Liver (tissue), 9 donors: ENCODE data around the gene SBK1. TPM values are rescaled to one million over a fixed set of nuclear protein-coding genes. Genes with fewer than 3 reads are reported as not detected.

Experiments used
- DNase-seq: peaks from one replicate; pipeline ENCODE4 v3.0.0-alpha.2; 2017; ENCODE audit warnings: low spot score
- H3K27ac ChIP-seq, 2 donors: one replicate each; pipeline ENCODE4 v1.7.0; 2013; ENCODE audit warnings: inconsistent platforms in 2 of 2, low read length in 2 of 2, control low read depth in 1 of 2, low read depth in 1 of 2, mild to moderate bottlenecking in 1 of 2
- H3K27me3 ChIP-seq, 4 donors: one replicate each; pipeline versions ENCODE4 v1.6.1 to v1.7.0; 2013; ENCODE audit warnings: low read length in 3 of 4, inconsistent platforms in 1 of 4, mild to moderate bottlenecking in 1 of 4, moderate library complexity in 1 of 4; ENCODE audit not compliant: control insufficient read depth in 4 of 4, insufficient read depth in 4 of 4
- H3K36me3 ChIP-seq, 4 donors: one replicate each; pipeline versions ENCODE4 v1.6.1 to v1.7.0; 2013; ENCODE audit warnings: low read length in 3 of 4, mild to moderate bottlenecking in 3 of 4, low read depth in 1 of 4, moderate library complexity in 1 of 4; ENCODE audit not compliant: control insufficient read depth in 4 of 4, insufficient read depth in 3 of 4
- H3K4me1 ChIP-seq, 4 donors: one replicate each; pipeline versions ENCODE4 v1.6.1 to v1.7.0; 2013; ENCODE audit warnings: low read length in 3 of 4, mild to moderate bottlenecking in 3 of 4, moderate library complexity in 1 of 4; ENCODE audit not compliant: control insufficient read depth in 4 of 4, insufficient read depth in 4 of 4
- H3K4me3 ChIP-seq, 3 donors: one replicate each; pipeline versions ENCODE4 v1.6.1 to v1.7.0; 2013; ENCODE audit warnings: low read length in 3 of 3, control low read depth in 1 of 3, low read depth in 1 of 3, mild to moderate bottlenecking in 1 of 3
- H3K9ac ChIP-seq, 2 donors: one replicate each; pipeline ENCODE4 v1.7.0; 2013; ENCODE audit warnings: low read length in 2 of 2, mild to moderate bottlenecking in 2 of 2, moderate library complexity in 2 of 2, control low read depth in 1 of 2, low read depth in 1 of 2
- H3K9me3 ChIP-seq, 4 donors: one replicate each; pipeline versions ENCODE4 v1.6.1 to v1.7.0; 2013; ENCODE audit warnings: low read length in 3 of 4; ENCODE audit not compliant: control insufficient read depth in 4 of 4
- ATF3 ChIP-seq: IDR thresholded peaks from 2 replicates; pipeline ENCODE4 v1.6.1; 2016; ENCODE audit warnings: antibody characterized with exemption
- CTCF ChIP-seq: fragments of 150-350 bp; IDR thresholded peaks from 2 replicates; pipeline ENCODE4 v1.5.1; 2017; ENCODE audit warnings: improper control_type of control experiment, low read depth, low read length; ENCODE audit not compliant: missing input control
- EGR1 ChIP-seq, 2 donors: IDR thresholded peaks; 2 replicates each; pipeline ENCODE4 v1.6.1; 2016 to 2018; ENCODE audit warnings: antibody characterized with exemption in 2 of 2, low read depth in 2 of 2
- FOXA1 ChIP-seq: IDR thresholded peaks from 2 replicates; pipeline ENCODE4 v1.6.1; 2016; ENCODE audit warnings: antibody characterized with exemption
- FOXA2 ChIP-seq: IDR thresholded peaks from 2 replicates; pipeline ENCODE4 v1.6.1; 2016; ENCODE audit warnings: antibody characterized with exemption
- GABPA ChIP-seq, 2 donors: IDR thresholded peaks in 1 of 2; conservative IDR thresholded peaks in 1 of 2; 2 replicates each; pipeline ENCODE4 v1.6.1; 2016; ENCODE audit warnings: antibody characterized with exemption in 2 of 2, mild to moderate bottlenecking in 1 of 2, moderate library complexity in 1 of 2
- HNF4A ChIP-seq, 2 donors: conservative IDR thresholded peaks; 2 replicates each; pipeline ENCODE4 v1.6.1; 2016; ENCODE audit warnings: antibody characterized with exemption in 2 of 2, mild to moderate bottlenecking in 2 of 2
- HNF4G ChIP-seq: IDR thresholded peaks from 2 replicates; pipeline ENCODE4 v1.6.1; 2016; ENCODE audit warnings: antibody characterized with exemption
- JUND ChIP-seq, 2 donors: IDR thresholded peaks; 2 replicates each; pipeline ENCODE4 v1.6.1; 2016; ENCODE audit warnings: antibody characterized with exemption in 2 of 2
- MAX ChIP-seq: IDR thresholded peaks from 2 replicates; pipeline ENCODE4 v1.6.1; 2016; ENCODE audit warnings: antibody characterized with exemption
- NR2F2 ChIP-seq: IDR thresholded peaks from 2 replicates; pipeline ENCODE4 v1.6.1; 2016; ENCODE audit warnings: antibody characterized with exemption
- RAD21 ChIP-seq, 2 donors: IDR thresholded peaks; 2 replicates each; pipeline ENCODE4 v1.6.1; 2016; ENCODE audit warnings: antibody characterized with exemption in 2 of 2, mild to moderate bottlenecking in 2 of 2
- RXRA ChIP-seq, 2 donors: IDR thresholded peaks; 2 replicates each; pipeline ENCODE4 v1.6.1; 2017 to 2018; ENCODE audit warnings: antibody characterized with exemption in 2 of 2, mild to moderate bottlenecking in 1 of 2
- SP1 ChIP-seq: IDR thresholded peaks from 2 replicates; pipeline ENCODE4 v1.6.1; 2018; ENCODE audit warnings: antibody characterized with exemption, mild to moderate bottlenecking
- TAF1 ChIP-seq: conservative IDR thresholded peaks from 2 replicates; pipeline ENCODE4 v1.6.1; 2016; ENCODE audit warnings: antibody characterized with exemption, mild to moderate bottlenecking
- YY1 ChIP-seq: IDR thresholded peaks from 2 replicates; pipeline ENCODE4 v1.6.1; 2016; ENCODE audit warnings: antibody characterized with exemption, mild to moderate bottlenecking
- ZBTB33 ChIP-seq: IDR thresholded peaks from 2 replicates; pipeline ENCODE4 v1.6.1; 2016; ENCODE audit warnings: antibody characterized with exemption
- WGBS: extraction: QIAGEN DNeasy Blood & Tissue Kit; methylation state at CpG from one replicate; pipeline ENCODE4 v1.1.7; 2013; 5-methylcytosine and 5-hydroxymethylcytosine counted together
- polyA plus RNA-seq, 2 donors: library from polyadenylated mRNA; stranded (reverse) in 1 of 2; unstranded in 1 of 2; fragments of 200-250 nt in 1 of 2; fragments of >200 nt in 1 of 2; fragmentation: Nextera tagmentation in 1 of 2; extraction: Ambion mirVana in 1 of 2; gene quantifications; one replicate each; pipeline versions ENCODE4 v1.2.1 to v1.2.3, GENCODE V29; 2013 to 2015
- total RNA-seq, 2 donors: library from RNA; depleted of rRNA; stranded (reverse); fragments of >200 nt; gene quantifications; one replicate each; pipeline ENCODE4 v1.2.3, GENCODE V29; 2014
- donor health status: healthy.
- donor health status: healthy.
- donor health status: healthy.
- donor health status: healthy.
- donor health status: healthy.

Gene SBK1
- total and polyA plus RNA-seq, 4 donors, result 0.05 to 0.08 (median 0.07) TPM; not detected in 1

GRCh38 chr16:28280881-28281836 is 11.2 kb upstream of the SBK1 start:
- Histone ChIP-seq H3K4me1 (peaks cover 0 to 8% (median 4%) of the 10 kb centered on the region in 4 donors), H3K9me3 (no peaks in the 10 kb centered on the region), H3K36me3 (no peaks in the 10 kb centered on the region), H3K27me3 (no peaks in the 10 kb centered on the region), H3K4me3 (no peak overlapping the region), H3K9ac (no peak overlapping the region), H3K27ac (no peak overlapping the region)
- TF ChIP-seq FOXA1 (no peak), EGR1 (IDR thresholded peaks at IDR 0.05; ENCODE audit: low read depth in 2 of 2) (no peak), SP1 (no peak), NR2F2 (no peak), FOXA2 (no peak), TAF1 (no peak), MAX (no peak), GABPA (IDR thresholded peaks at IDR 0.05 in 1 of 2, conservative IDR thresholded peaks at IDR 0.05 in 1 of 2) (no peak), RXRA (IDR thresholded peaks at IDR 0.05) (no peak), CTCF (no peak), HNF4G (no peak), ATF3 (no peak), ZBTB33 (no peak), YY1 (no peak)
- no peak for DNase-seq
- WGBS, result 76% methylated on average over 15 of the region's 15 CpGs

GRCh38 chr16:28282045-28282444 is 10.3 kb upstream of the SBK1 start:
- peaks cover 0 to 8% (median 4%) of the 10 kb centered on the region in 4 donors for H3K4me1 ChIP-seq
- no peaks in the 10 kb centered on the region for H3K27me3 ChIP-seq
- no peak overlapping the region for H3K9ac ChIP-seq
- H3K4me3 ChIP-seq, result no peak overlapping the region
- H3K36me3 ChIP-seq, result no peaks in the 10 kb centered on the region
- WGBS, result 86% methylated on average over 8 of the region's 8 CpGs
- no peak overlapping the region for H3K27ac ChIP-seq
- H3K9me3 ChIP-seq, result no peaks in the 10 kb centered on the region
- TF ChIP-seq GABPA (IDR thresholded peaks at IDR 0.05 in 1 of 2, conservative IDR thresholded peaks at IDR 0.05 in 1 of 2) (no peak), HNF4A (conservative IDR thresholded peaks at IDR 0.05) (no peak), RXRA (IDR thresholded peaks at IDR 0.05) (no peak), MAX (no peak), YY1 (no peak), SP1 (no peak), TAF1 (no peak), CTCF (no peak), RAD21 (IDR thresholded peaks at IDR 0.05) (no peak), JUND (IDR thresholded peaks at IDR 0.05) (no peak), EGR1 (IDR thresholded peaks at IDR 0.05; ENCODE audit: low read depth in 2 of 2) (no peak), FOXA1 (no peak), NR2F2 (no peak), FOXA2 (no peak), ATF3 (no peak), ZBTB33 (no peak)
- DNase-seq, result no peak
